ENCODE measurements around the gene PABPC1L.

GRCh38 chr20:44924541-44924940, 14.7 kb downstream of the PABPC1L start:
- TF ChIP-seq CTCF (IDR thresholded peaks at IDR 0.05 in 2 of 3, conservative IDR thresholded peaks at IDR 0.05 in 1 of 3; ENCODE audit: borderline replicate concordance in 1 of 3, insufficient read depth in 1 of 3, low read depth in 2 of 3, low read length in 2 of 3) (no peak), JUND (IDR thresholded peaks at IDR 0.05) (no peak), POLR2A (IDR thresholded peaks at IDR 0.05; ENCODE audit: borderline replicate concordance, extremely low read depth, insufficient read depth, insufficient read length) (no peak), POLR2AphosphoS5 (IDR thresholded peaks at IDR 0.05; ENCODE audit: low read depth, low read length) (no peak), CBX3 (IDR thresholded peaks at IDR 0.05; ENCODE audit: low read depth) (no peak), RAD21 (IDR thresholded peaks at IDR 0.05; ENCODE audit: low read depth) (no peak), ZFX (IDR thresholded peaks at IDR 0.05) (no peak)

Data from HCT116 (cell line).